IMR-90 (cell line): ENCODE results near the gene DAND5. TPM values are rescaled to one million over a fixed set of nuclear protein-coding genes. Genes with fewer than 3 reads are reported as not detected.

ENCODE experiments used
- ATAC-seq: fragments of 200-7000 bp; cut with Tn5 transposase; 2 replicates; pipeline ENCODE4 v1.9.1; 2020; ENCODE audit warnings: low read depth, mild to moderate bottlenecking, moderate library complexity
- BruUV-seq: library from RNA; stranded (reverse); fragments of 400-500 nt; replicated peaks from 2 replicates; lab custom pipeline; 2021; lab: Mats Ljungman, UMichigan
- CTCF ChIA-PET: fragments of 300-600 bp; formaldehyde crosslinking; extraction: SDS; loops from one replicate; lab custom pipeline; 2021; ENCODE audit warnings: antibody characterized with exemption; lab: Yijun Ruan, JAX
- POLR2A ChIA-PET: fragments of 300-600 bp; sonication (Branson Sonifier 250); formaldehyde crosslinking; loops from one replicate; lab custom pipeline; 2022; ENCODE audit warnings: antibody characterized with exemption; ENCODE audit not compliant: unreplicated experiment; lab: Charles Lee
- DNase-seq: peaks from one replicate; pipeline ENCODE4 v3.0.0; 2013
- H2AFZ ChIP-seq: replicated peaks from 2 replicates; pipeline ENCODE3; 2013; ENCODE audit warnings: low read length, mild to moderate bottlenecking; ENCODE audit not compliant: poor library complexity
- H2AK5ac ChIP-seq: 2 replicates; pipeline ENCODE4 v1.6.1; 2013; ENCODE audit warnings: low read depth, low read length, inconsistent platforms
- H2AK9ac ChIP-seq: replicated peaks from 2 replicates; pipeline ENCODE3; 2013; ENCODE audit warnings: mild to moderate bottlenecking, low read depth, low read length, moderate library complexity; ENCODE audit not compliant: poor library complexity
- H2BK120ac ChIP-seq: 2 replicates; pipeline ENCODE4 v1.6.1; 2013; ENCODE audit warnings: low read depth, low read length, inconsistent platforms
- H2BK15ac ChIP-seq: 3 replicates; pipeline ENCODE4 v1.6.1; 2013; ENCODE audit warnings: low read depth, low read length, inconsistent platforms
- H2BK20ac ChIP-seq: 2 replicates; pipeline ENCODE4 v1.6.1; 2013; ENCODE audit warnings: low read depth, mild to moderate bottlenecking, inconsistent platforms, low read length, moderate library complexity
- H2BK5ac ChIP-seq: 2 replicates; pipeline ENCODE4 v1.6.1; 2013; ENCODE audit warnings: mild to moderate bottlenecking, low read depth, low read length, inconsistent platforms; ENCODE audit not compliant: poor library complexity, severe bottlenecking
- H3K14ac ChIP-seq: replicated peaks from 2 replicates; pipeline ENCODE4 v1.6.1; 2013; ENCODE audit warnings: low read depth, low read length, inconsistent platforms
- H3K18ac ChIP-seq: 2 replicates; pipeline ENCODE4 v1.6.1; 2013; ENCODE audit warnings: low read depth, low read length, control low read depth
- H3K23ac ChIP-seq: 2 replicates; pipeline ENCODE4 v1.6.1; 2013; ENCODE audit warnings: low read depth, low read length, inconsistent platforms
- H3K27ac ChIP-seq: 2 replicates; pipeline ENCODE4 v1.5.1; 2013; ENCODE audit warnings: mild to moderate bottlenecking, control low read depth, low read length; ENCODE audit not compliant: insufficient read depth
- H3K27me3 ChIP-seq: 2 replicates; pipeline ENCODE4 v1.6.1; 2013; ENCODE audit warnings: low read length; ENCODE audit not compliant: control insufficient read depth, insufficient read depth
- H3K36me3 ChIP-seq: 2 replicates; pipeline ENCODE4 v1.6.1; 2013; ENCODE audit warnings: low read length, mixed read lengths; ENCODE audit not compliant: control insufficient read depth, insufficient read depth
- H3K4ac ChIP-seq: 2 replicates; pipeline ENCODE4 v1.6.1; 2013; ENCODE audit warnings: low read depth, low read length, inconsistent platforms
- H3K4me1 ChIP-seq: 2 replicates; pipeline ENCODE4 v1.6.1; 2013; ENCODE audit warnings: low read length, mixed read lengths; ENCODE audit not compliant: control insufficient read depth, insufficient read depth
- H3K4me2 ChIP-seq: 2 replicates; pipeline ENCODE4 v1.6.1; 2013; ENCODE audit warnings: low read depth, mild to moderate bottlenecking, control low read depth, low read length, moderate library complexity
- H3K4me3 ChIP-seq: 2 replicates; pipeline ENCODE4 v1.5.1; 2013; ENCODE audit warnings: low read depth, mild to moderate bottlenecking, control low read depth, low read length, moderate library complexity; ENCODE audit not compliant: insufficient read depth
- H3K56ac ChIP-seq: 2 replicates; pipeline ENCODE4 v1.6.1; 2013; ENCODE audit warnings: low read length, inconsistent platforms; ENCODE audit not compliant: insufficient read depth; ENCODE audit errors: extremely low read depth
- H3K79me1 ChIP-seq, 2 experiments: 2 replicates each; pipeline ENCODE4 v1.6.1; 2013; ENCODE audit warnings: low read length in 2 of 2, inconsistent platforms in 1 of 2, low read depth in 1 of 2
- H3K9ac ChIP-seq: 2 replicates; pipeline ENCODE4 v1.6.1; 2013; ENCODE audit warnings: low read depth, low read length, control low read depth
- H3K9me1 ChIP-seq: 2 replicates; pipeline ENCODE4 v1.6.1; 2013; ENCODE audit warnings: low read length, inconsistent platforms; ENCODE audit not compliant: insufficient read depth
- H3K9me3 ChIP-seq: 2 replicates; pipeline ENCODE4 v1.6.1; 2013; ENCODE audit warnings: low read length; ENCODE audit not compliant: control insufficient read depth, insufficient read depth
- H4K20me1 ChIP-seq: 2 replicates; pipeline ENCODE4 v1.6.1; 2013; ENCODE audit warnings: low read length, inconsistent platforms; ENCODE audit not compliant: insufficient read depth
- H4K5ac ChIP-seq: 2 replicates; pipeline ENCODE4 v1.6.1; 2013; ENCODE audit warnings: mild to moderate bottlenecking, low read depth, low read length, control low read depth
- H4K8ac ChIP-seq, 2 experiments: 2 replicates each; pipeline ENCODE4 v1.6.1; 2013; ENCODE audit warnings: low read depth in 2 of 2, low read length in 2 of 2, control low read depth in 1 of 2, inconsistent platforms in 1 of 2
- H4K91ac ChIP-seq: 2 replicates; pipeline ENCODE4 v1.6.1; 2013; ENCODE audit warnings: low read depth, low read length, inconsistent platforms; ENCODE audit not compliant: insufficient read depth
- WGBS, 2 experiments: methylation state at CpG; one replicate each; pipeline versions ENCODE4 v1.1.5 to v1.1.7; 2013; ENCODE audit warnings: missing lambda C conversion rate in 2 of 2; ENCODE audit not compliant: insufficient read length in 1 of 2; ENCODE audit errors: extremely low coverage in 2 of 2; 5-methylcytosine and 5-hydroxymethylcytosine counted together
- dilution Hi-C: fragments of 300-500 bp; cut with HindIII; formaldehyde crosslinking; loops from one replicate; pipeline ENCODE4 v1.14.3; 2018; ENCODE audit warnings: low sequenced_read_pairs; ENCODE audit not compliant: unreplicated experiment
- in situ Hi-C: fragments of 300-500 bp; cut with MboI; formaldehyde crosslinking; loops from 3 replicates; pipeline ENCODE4 v1.14.3; 2019; ENCODE audit warnings: low sequenced_read_pairs, inconsistent platforms, mixed read lengths
- intact Hi-C: fragments of 100-400 bp; cut with micrococcal nuclease; formaldehyde crosslinking; loops from 2 replicates; pipeline ENCODE4 v1.10.0; 2022
- polyA plus RNA-seq, 3 experiments: library from polyadenylated mRNA; depleted of rRNA; stranded (reverse); fragments of >200 nt; gene quantifications; 2 replicates each; pipeline ENCODE4 v1.2.3, GENCODE V29; 2012; ENCODE audit warnings: low replicate concordance in 1 of 3
- total RNA-seq: library from RNA; depleted of rRNA; stranded (reverse); fragments of >200 nt; gene quantifications from 2 replicates; pipeline ENCODE4 v1.2.3, GENCODE V29; 2012
- TF ChIP-seq, protein P1 (sequence below): conservative IDR thresholded peaks from 2 replicates; pipeline ENCODE4 v1.5.1; 2012; ENCODE audit warnings: mild to moderate bottlenecking, low read depth, low read length, improper control_type of control experiment
- TF ChIP-seq, protein P2 (sequence below): fragments of 150-350 bp; IDR thresholded peaks from 2 replicates; pipeline ENCODE4 v1.6.1; 2017; ENCODE audit warnings: mild to moderate bottlenecking, antibody characterized with exemption, low read length, low read depth

The DAND5 gene
- total and polyA plus RNA-seq, 2 of the 4 experiments (the other 2 are of a cell fraction) = 0.03 TPM; not detected in 1

DNA sequence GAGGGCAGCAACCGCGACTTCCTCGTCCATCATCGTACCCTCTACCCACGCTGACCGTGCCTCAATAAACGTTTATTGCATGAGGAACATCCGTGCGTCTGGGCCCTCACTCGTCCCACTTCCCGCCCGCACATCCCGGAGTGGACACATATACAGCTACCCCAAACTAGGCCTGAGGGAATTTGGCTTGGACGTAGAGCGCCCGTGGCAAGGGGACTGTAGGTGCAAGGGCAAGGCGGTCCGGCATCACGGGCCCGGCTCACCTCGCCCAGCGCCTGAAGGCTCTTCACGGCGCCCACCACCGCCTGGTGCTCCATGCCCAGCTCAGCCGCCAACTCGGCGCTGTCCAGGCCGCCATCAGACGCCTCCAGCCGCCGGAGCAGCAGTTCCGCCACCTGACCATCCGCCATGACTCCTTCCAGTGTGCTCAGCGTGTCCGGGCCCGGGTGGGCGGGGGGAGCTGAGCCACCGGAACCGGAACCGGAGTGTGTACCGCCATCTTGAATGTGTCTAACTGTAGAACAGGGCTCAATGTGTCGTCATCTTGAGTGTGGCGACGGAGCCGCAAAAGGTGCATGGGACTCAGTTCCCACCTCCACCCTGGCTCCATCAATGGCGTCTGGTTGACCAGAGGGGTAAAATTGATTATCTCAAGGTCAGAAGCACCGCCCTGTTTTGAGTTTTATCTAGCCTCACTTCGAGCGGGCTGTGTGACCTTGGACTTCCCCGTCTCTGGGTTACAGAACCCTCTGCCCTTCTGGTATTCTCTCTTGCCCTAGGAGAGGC is 35.9 kb upstream of the DAND5 start, which contains the start of gene FARSA (continued):
- TF ChIP-seq, protein P1, sequence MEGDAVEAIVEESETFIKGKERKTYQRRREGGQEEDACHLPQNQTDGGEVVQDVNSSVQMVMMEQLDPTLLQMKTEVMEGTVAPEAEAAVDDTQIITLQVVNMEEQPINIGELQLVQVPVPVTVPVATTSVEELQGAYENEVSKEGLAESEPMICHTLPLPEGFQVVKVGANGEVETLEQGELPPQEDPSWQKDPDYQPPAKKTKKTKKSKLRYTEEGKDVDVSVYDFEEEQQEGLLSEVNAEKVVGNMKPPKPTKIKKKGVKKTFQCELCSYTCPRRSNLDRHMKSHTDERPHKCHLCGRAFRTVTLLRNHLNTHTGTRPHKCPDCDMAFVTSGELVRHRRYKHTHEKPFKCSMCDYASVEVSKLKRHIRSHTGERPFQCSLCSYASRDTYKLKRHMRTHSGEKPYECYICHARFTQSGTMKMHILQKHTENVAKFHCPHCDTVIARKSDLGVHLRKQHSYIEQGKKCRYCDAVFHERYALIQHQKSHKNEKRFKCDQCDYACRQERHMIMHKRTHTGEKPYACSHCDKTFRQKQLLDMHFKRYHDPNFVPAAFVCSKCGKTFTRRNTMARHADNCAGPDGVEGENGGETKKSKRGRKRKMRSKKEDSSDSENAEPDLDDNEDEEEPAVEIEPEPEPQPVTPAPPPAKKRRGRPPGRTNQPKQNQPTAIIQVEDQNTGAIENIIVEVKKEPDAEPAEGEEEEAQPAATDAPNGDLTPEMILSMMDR = no peak

DNA sequence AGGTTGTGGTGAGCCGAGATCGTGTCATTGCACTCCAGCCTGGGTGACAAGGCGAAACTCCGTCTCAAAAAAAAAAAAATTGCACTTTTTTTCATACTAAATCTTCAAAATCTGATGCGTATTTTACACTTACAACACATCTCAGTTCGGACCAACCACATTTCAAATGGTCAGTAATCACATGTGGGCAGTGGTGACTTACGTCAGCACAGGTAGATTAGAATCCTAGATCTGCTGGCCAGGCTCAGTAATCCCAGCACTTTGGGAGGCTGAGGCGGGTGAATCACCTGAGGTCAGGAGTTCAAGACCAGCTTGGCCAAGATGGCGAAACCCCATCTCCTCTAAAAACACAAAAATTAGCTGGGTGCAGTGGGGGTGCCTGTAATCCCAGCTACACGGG is 34.3 kb upstream of the DAND5 start:
- Histone ChIP-seq H2AK9ac (peak overlapping the region; percentile 22), H4K8ac (no peak overlapping the region), H3K36me3 (peaks cover 12% of the 10 kb centered on the region), H3K9ac (no peak overlapping the region), H2AFZ (no peak overlapping the region), H2BK20ac (no peak overlapping the region), H4K20me1 (peaks cover 34% of the 10 kb centered on the region), H3K56ac (no peak overlapping the region), H3K79me1 (peaks cover 5 to 48% of the 10 kb centered on the region in 2 experiments; a peak in 3 of 4 replicates), H3K9me1 (peaks cover 15% of the 10 kb centered on the region), H2BK120ac (no peak overlapping the region), H3K4me1 (peaks cover 13% of the 10 kb centered on the region), H3K27me3 (no peaks in the 10 kb centered on the region), H2AK5ac (no peak overlapping the region), H2BK5ac (no peak overlapping the region), H3K4ac (no peak overlapping the region), H3K14ac (no peak overlapping the region), H4K5ac (no peak overlapping the region), H3K18ac (no peak overlapping the region), H3K4me2 (no peak overlapping the region), H2BK15ac (no peak overlapping the region), H3K4me3 (no peak overlapping the region), H4K91ac (no peak overlapping the region), H3K27ac (no peak overlapping the region), H3K9me3 (no peaks in the 10 kb centered on the region), H3K23ac (no peak overlapping the region)
- dilution Hi-C loops (no loop called here), in situ Hi-C loops (no loop called here), intact Hi-C loops (no loop called here)
- TF ChIP-seq, protein P2, sequence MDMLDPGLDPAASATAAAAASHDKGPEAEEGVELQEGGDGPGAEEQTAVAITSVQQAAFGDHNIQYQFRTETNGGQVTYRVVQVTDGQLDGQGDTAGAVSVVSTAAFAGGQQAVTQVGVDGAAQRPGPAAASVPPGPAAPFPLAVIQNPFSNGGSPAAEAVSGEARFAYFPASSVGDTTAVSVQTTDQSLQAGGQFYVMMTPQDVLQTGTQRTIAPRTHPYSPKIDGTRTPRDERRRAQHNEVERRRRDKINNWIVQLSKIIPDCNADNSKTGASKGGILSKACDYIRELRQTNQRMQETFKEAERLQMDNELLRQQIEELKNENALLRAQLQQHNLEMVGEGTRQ = no peak
- CTCF ChIA-PET = no interaction called here
- BruUV-seq = no TSS peak
- POLR2A ChIA-PET = no interaction called here
- ATAC-seq (no peak), DNase-seq (no peak)
- 100% methylated on average over 1 of the region's 10 CpGs; no CpG with 5 or more reads in 1 of the 2 experiments for WGBS, 2 experiments
